HepG2 (cell line): ENCODE results near the gene GLCE. TPM values are rescaled to one million over a fixed set of nuclear protein-coding genes. Genes with fewer than 3 reads are reported as not detected.

Source experiments
- ATAC-seq: fragments of 200-7000 bp; cut with Tn5 transposase; 3 replicates; pipeline ENCODE4 v1.9.1; 2020; ENCODE audit warnings: mild to moderate bottlenecking, moderate library complexity
- BruUV-seq: library from RNA; stranded (reverse); fragments of 400-500 nt; replicated peaks from 2 replicates; lab custom pipeline; 2021; lab: Mats Ljungman, UMichigan
- CTCF ChIA-PET: fragments of 300-600 bp; formaldehyde crosslinking; extraction: SDS; loops from one replicate; lab custom pipeline; 2021; ENCODE audit warnings: low total read pairs, inconsistent platforms, low intra/inter-chr PET ratio; lab: Yijun Ruan, JAX
- POLR2A ChIA-PET: fragments of 350-600 bp; sonication (Branson Sonifier 250); formaldehyde crosslinking; loops from one replicate; lab custom pipeline; 2020; ENCODE audit warnings: antibody characterized with exemption, inconsistent platforms; lab: Yijun Ruan, JAX
- DNase-seq: peaks from one replicate; pipeline ENCODE4 v3.0.0-alpha.2; 2015; ENCODE audit warnings: low spot score
- FAIRE-seq: peaks from 3 replicates; lab custom pipeline; 2011; peaks lifted over from hg19 to GRCh38; lab: Jason Lieb, UNC
- H2AFZ ChIP-seq: one replicate; pipeline ENCODE4 v1.6.1; 2011; ENCODE audit warnings: low read length, inconsistent platforms
- H3K27ac ChIP-seq: fragments of 300-600 bp; 3 replicates; pipeline ENCODE4 v1.8.0; 2011; ENCODE audit warnings: mixed run types, mild to moderate bottlenecking, mixed read lengths, low read length, inconsistent platforms; ENCODE audit not compliant: insufficient read depth; ENCODE audit errors: extremely low read length
- H3K27me3 ChIP-seq, 2 experiments: fragments of 200-600 bp in 1 of 2; 2 replicates in 1 of 2; 3 replicates in 1 of 2; pipeline versions ENCODE4 v1.6.0 to v1.8.0; 2011; ENCODE audit warnings: low read length in 2 of 2, mild to moderate bottlenecking in 2 of 2, moderate library complexity in 2 of 2, inconsistent platforms in 1 of 2; ENCODE audit not compliant: insufficient read depth in 2 of 2, control insufficient read depth in 1 of 2
- H3K36me3 ChIP-seq, 2 experiments: fragments of 200-600 bp in 1 of 2; replicated peaks in 1 of 2; 2 replicates in 1 of 2; 3 replicates in 1 of 2; pipeline versions ENCODE4 v1.5.1 to v1.8.0; 2011; ENCODE audit warnings: low read length in 2 of 2, inconsistent platforms in 1 of 2; ENCODE audit not compliant: insufficient read depth in 2 of 2, control insufficient read depth in 1 of 2
- H3K4me1 ChIP-seq: 2 replicates; pipeline ENCODE4 v1.5.1; 2012; ENCODE audit warnings: low read length, inconsistent platforms; ENCODE audit not compliant: insufficient read depth
- H3K4me2 ChIP-seq: 2 replicates; pipeline ENCODE4 v1.6.0; 2011; ENCODE audit warnings: low read depth, low read length, inconsistent platforms
- H3K4me3 ChIP-seq, 3 experiments: fragments of 200-600 bp in 1 of 3; sonication (generic), shearing (Covaris generic) in 1 of 3; replicated peaks in 1 of 3; 2 replicates each; pipeline ENCODE4 v1.5.1; 2011 to 2016; ENCODE audit warnings: low read length in 3 of 3, inconsistent platforms in 2 of 3, low read depth in 2 of 3, mild to moderate bottlenecking in 2 of 3, control low read depth in 1 of 3, mixed read lengths in 1 of 3; ENCODE audit not compliant: insufficient read depth in 1 of 3
- H3K79me2 ChIP-seq: one replicate; pipeline ENCODE4 v1.6.1; 2011; ENCODE audit warnings: low read length, inconsistent platforms; ENCODE audit not compliant: insufficient read depth
- H3K9ac ChIP-seq: 2 replicates; pipeline ENCODE4 v1.6.0; 2011; ENCODE audit warnings: mild to moderate bottlenecking, low read depth, low read length, inconsistent platforms; ENCODE audit not compliant: insufficient read depth
- H3K9me3 ChIP-seq: 2 replicates; pipeline ENCODE4 v1.5.1; 2012; ENCODE audit warnings: mild to moderate bottlenecking, low read length
- H4K20me1 ChIP-seq: 2 replicates; pipeline ENCODE4 v1.6.0; 2011; ENCODE audit warnings: inconsistent platforms, mild to moderate bottlenecking, low read length, moderate library complexity; ENCODE audit not compliant: insufficient read depth
- CENPX ChIP-seq: sonication (generic); formaldehyde crosslinking; IDR thresholded peaks from 2 replicates; pipeline ENCODE4 v1.9.0; 2021; ENCODE audit warnings: mild to moderate bottlenecking, missing genetic modification reagents, moderate library complexity
- ERF ChIP-seq: IDR thresholded peaks from 2 replicates; pipeline ENCODE4 v1.6.1; 2018; ENCODE audit warnings: missing biosample characterization, missing genetic modification reagents
- MTA3 ChIP-seq: sonication (generic); formaldehyde crosslinking; IDR thresholded peaks from 2 replicates; pipeline ENCODE4 v1.4.0; 2020; ENCODE audit warnings: missing genetic modification reagents
- MXD4 ChIP-seq: IDR thresholded peaks from 2 replicates; pipeline ENCODE4 v1.6.1; 2016; ENCODE audit warnings: mild to moderate bottlenecking, missing biosample characterization, missing genetic modification reagents
- NFIC ChIP-seq: IDR thresholded peaks from 2 replicates; pipeline ENCODE4 v1.6.1; 2012; ENCODE audit warnings: mild to moderate bottlenecking, low read length, inconsistent platforms
- NFRKB ChIP-seq: fragments of 450-650 bp; IDR thresholded peaks from 2 replicates; pipeline ENCODE4 v1.6.1; 2017
- SCMH1 ChIP-seq: sonication (generic); formaldehyde crosslinking; IDR thresholded peaks from 2 replicates; pipeline ENCODE4 v1.9.0; 2021; ENCODE audit warnings: missing genetic modification reagents, mild to moderate bottlenecking, borderline replicate concordance
- STAG1 ChIP-seq: sonication (generic); formaldehyde crosslinking; IDR thresholded peaks from 2 replicates; pipeline ENCODE4 v1.4.0; 2020; ENCODE audit warnings: missing genetic modification reagents
- ZNF703 ChIP-seq: sonication (generic); formaldehyde crosslinking; IDR thresholded peaks from 2 replicates; pipeline ENCODE4 v1.5.1; 2020; ENCODE audit warnings: missing genetic modification reagents, mild to moderate bottlenecking, moderate library complexity, borderline replicate concordance
- ZSCAN22 ChIP-seq: sonication (generic); formaldehyde crosslinking; IDR thresholded peaks from 2 replicates; pipeline ENCODE4 v1.4.0; 2020; ENCODE audit warnings: mild to moderate bottlenecking, missing genetic modification reagents
- WGBS: methylation state at CpG from one replicate; pipeline ENCODE4 v1.1.6; 2017; ENCODE audit warnings: low lambda C conversion rate; 5-methylcytosine and 5-hydroxymethylcytosine counted together
- in situ Hi-C: cut with HindIII; loops from 2 replicates; pipeline ENCODE4 v1.10.0; 2017; ENCODE audit warnings: low pct_unique_long_range_greater_than_20kb; ENCODE audit not compliant: extremely low pct_ligation_motif_present
- intact Hi-C: fragments of 100-400 bp; cut with micrococcal nuclease; formaldehyde crosslinking; loops from one replicate; pipeline ENCODE4 v1.10.0; 2022; ENCODE audit not compliant: unreplicated experiment
- polyA plus RNA-seq, 8 experiments: library from polyadenylated mRNA; depleted of rRNA in 3 of 8; stranded (reverse) in 7 of 8; unstranded in 1 of 8; fragments of >200 nt; fragmentation: Illumina TruSeq in 4 of 8; extraction: Trizol in 4 of 8; gene quantifications; 2 replicates each; pipeline versions ENCODE4 v1.2.1 to v1.2.3, GENCODE V29; 2011 to 2016; ENCODE audit warnings: low read depth in 4 of 8, missing spikeins in 1 of 8, mixed read lengths in 1 of 8; ENCODE audit not compliant: insufficient read depth in 1 of 8
- total RNA-seq, 5 experiments: library from RNA; depleted of rRNA; stranded (reverse); fragments of >200 nt; fragmentation: Illumina TruSeq; extraction: Trizol; gene quantifications; 2 replicates each; pipeline ENCODE4 v1.2.3, GENCODE V29; 2016; ENCODE audit warnings: low read depth in 1 of 5
- TF ChIP-seq, protein P1 (sequence below): sonication (generic); formaldehyde crosslinking; conservative IDR thresholded peaks from 2 replicates; pipeline ENCODE4 v1.8.1; 2023; ENCODE audit warnings: missing genetic modification reagents
- TF ChIP-seq, protein P2 (sequence below): sonication (generic); formaldehyde crosslinking; IDR thresholded peaks from 2 replicates; pipeline ENCODE4 v1.5.0; 2020; ENCODE audit warnings: mild to moderate bottlenecking, missing genetic modification reagents
- TF ChIP-seq, protein P3 (sequence below): sonication (generic); formaldehyde crosslinking; IDR thresholded peaks from 2 replicates; pipeline ENCODE4 v1.8.0; 2022; ENCODE audit warnings: low read depth, missing genetic modification reagents

GLCE gene
- total and polyA plus RNA-seq, 2 of the 13 experiments (the other 11 are each of a cell fraction or from before 2014, with no cell fraction given), result 12.9 to 23.4 TPM

DNA sequence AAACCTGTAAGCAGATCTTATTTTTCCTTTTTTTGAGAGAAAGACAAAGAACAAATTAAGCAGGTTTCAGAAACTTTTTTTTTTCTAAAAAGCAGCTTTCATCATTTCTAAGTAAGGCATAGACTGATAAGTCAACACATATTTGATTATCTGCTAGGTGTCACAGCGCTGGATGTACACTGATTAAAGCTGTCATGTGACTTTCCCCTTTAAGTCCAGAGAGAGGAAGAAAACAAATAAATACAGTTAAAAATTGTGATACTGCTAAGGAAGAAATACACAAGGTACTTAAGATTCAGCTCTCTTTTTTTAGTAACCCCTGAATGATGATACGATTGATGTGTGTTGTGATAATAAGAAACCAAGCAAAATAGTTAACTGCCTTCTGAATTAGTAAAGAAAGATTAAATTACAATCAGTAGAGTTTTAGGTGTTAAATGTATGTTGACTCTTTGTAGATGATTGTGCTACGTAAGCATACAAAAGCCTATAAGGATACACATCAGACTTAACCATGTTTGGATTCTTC, 2.8 kb downstream of the GLCE start:
- ChIA-PET POLR2A (no interaction called here), CTCF (no interaction called here)
- H3K4me2 ChIP-seq, result no peak overlapping the region
- H2AFZ ChIP-seq, result no peak overlapping the region
- no peaks in the 10 kb centered on the region for H3K9me3 ChIP-seq
- H3K27me3 ChIP-seq, result no peaks in the 10 kb centered on the region; a peak in 1 of 5 replicates
- H4K20me1 ChIP-seq, result no peaks in the 10 kb centered on the region
- ATAC-seq (no peak), FAIRE-seq (no peak), DNase-seq (no peak)
- 96% methylated on average over 3 of the region's 3 CpGs for WGBS
- TF ChIP-seq SCMH1 (CRISPR knock-in tag) (no peak), ZNF703 (no peak), ERF (CRISPR knock-in tag) (no peak), STAG1 (CRISPR knock-in tag) (no peak)
- no peak overlapping the region for H3K4me3 ChIP-seq
- peaks cover 47% of the 10 kb centered on the region for H3K79me2 ChIP-seq
- intact Hi-C loops, result loop anchor here (5.0 to 10.0 kb wide), 2 partner anchors 104 to 232 kb away; no protein-coding TSS in a partner anchor
- H3K9ac ChIP-seq, result no peak overlapping the region
- peaks cover 37% of the 10 kb centered on the region for H3K4me1 ChIP-seq
- no peaks in the 10 kb centered on the region for H3K36me3 ChIP-seq
- in situ Hi-C loops, result loop anchor here (5.0 kb wide), 2 partner anchors 59 to 106 kb away; no protein-coding TSS in a partner anchor
- H3K27ac ChIP-seq, result no peak overlapping the region
- TSS peak; percentile 28 for BruUV-seq

DNA sequence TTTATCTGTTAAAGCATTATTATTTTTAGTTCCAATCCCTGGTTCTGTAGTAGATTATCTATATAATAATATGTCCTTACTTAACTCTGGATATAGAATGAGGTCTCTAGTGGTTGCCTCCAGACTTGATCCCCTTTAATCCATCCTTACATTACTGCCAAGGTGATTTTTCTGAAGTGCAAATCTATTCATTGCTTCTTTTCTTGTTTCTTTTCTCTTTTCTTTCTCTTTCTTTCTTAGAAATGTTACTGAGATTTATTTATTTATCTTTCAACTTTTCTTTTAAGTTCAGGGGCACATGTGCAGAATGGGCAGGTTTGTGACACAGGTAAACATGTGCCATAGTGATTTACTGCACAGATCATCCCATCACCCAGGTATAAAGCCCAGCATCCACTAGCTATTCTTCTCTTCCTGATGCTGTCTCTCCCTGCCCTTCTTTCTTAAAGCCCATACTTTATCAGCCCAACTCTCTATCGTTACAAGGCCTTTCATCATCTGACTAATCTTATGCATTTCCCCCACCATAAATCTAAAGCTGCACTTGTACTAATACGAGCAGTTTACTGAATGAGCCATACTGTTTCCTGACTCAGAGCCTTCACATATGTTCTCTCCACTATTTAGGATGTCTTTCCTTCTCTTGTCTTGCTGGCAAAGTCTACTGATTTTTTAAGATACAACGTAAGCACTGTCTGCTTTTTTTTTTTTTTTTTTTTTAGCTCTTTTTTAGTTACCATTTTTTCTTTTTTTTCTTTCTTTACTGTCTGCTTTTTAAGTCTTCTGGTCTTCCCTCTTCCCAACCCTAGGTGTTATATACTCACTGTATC, 4.6 kb downstream of the GLCE start:
- ChIA-PET POLR2A (no interaction called here), CTCF (no interaction called here)
- no peak for FAIRE-seq
- H3K9ac ChIP-seq, result no peak overlapping the region
- no peaks in the 10 kb centered on the region for H3K36me3 ChIP-seq
- no peak overlapping the region for H3K27ac ChIP-seq
- peaks cover 28% of the 10 kb centered on the region for H3K4me1 ChIP-seq
- no peaks in the 10 kb centered on the region for H3K9me3 ChIP-seq
- ATAC-seq, result no peak
- WGBS, result 88% methylated on average over 3 of the region's 3 CpGs
- no peaks in the 10 kb centered on the region for H4K20me1 ChIP-seq
- H2AFZ ChIP-seq, result no peak overlapping the region
- no peak overlapping the region for H3K4me2 ChIP-seq
- intact Hi-C loops (loop anchor here (5.0 to 10.0 kb wide), 2 partner anchors 102 to 230 kb away; no protein-coding TSS in a partner anchor), in situ Hi-C loops (loop anchor here (5.0 kb wide), 2 partner anchors 57 to 108 kb away; no protein-coding TSS in a partner anchor)
- H3K4me3 ChIP-seq, result no peak overlapping the region
- H3K27me3 ChIP-seq, result no peaks in the 10 kb centered on the region; a peak in 1 of 5 replicates
- no peak for DNase-seq
- BruUV-seq, result no TSS peak
- peaks cover 56% of the 10 kb centered on the region for H3K79me2 ChIP-seq
- TF ChIP-seq ZSCAN22 (CRISPR knock-in tag), result no peak
- TF ChIP-seq CENPX, result no peak
- no peak for TF ChIP-seq NFIC
- TF ChIP-seq, protein P1, sequence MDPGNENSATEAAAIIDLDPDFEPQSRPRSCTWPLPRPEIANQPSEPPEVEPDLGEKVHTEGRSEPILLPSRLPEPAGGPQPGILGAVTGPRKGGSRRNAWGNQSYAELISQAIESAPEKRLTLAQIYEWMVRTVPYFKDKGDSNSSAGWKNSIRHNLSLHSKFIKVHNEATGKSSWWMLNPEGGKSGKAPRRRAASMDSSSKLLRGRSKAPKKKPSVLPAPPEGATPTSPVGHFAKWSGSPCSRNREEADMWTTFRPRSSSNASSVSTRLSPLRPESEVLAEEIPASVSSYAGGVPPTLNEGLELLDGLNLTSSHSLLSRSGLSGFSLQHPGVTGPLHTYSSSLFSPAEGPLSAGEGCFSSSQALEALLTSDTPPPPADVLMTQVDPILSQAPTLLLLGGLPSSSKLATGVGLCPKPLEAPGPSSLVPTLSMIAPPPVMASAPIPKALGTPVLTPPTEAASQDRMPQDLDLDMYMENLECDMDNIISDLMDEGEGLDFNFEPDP, result no peak
- TF ChIP-seq, protein P2, sequence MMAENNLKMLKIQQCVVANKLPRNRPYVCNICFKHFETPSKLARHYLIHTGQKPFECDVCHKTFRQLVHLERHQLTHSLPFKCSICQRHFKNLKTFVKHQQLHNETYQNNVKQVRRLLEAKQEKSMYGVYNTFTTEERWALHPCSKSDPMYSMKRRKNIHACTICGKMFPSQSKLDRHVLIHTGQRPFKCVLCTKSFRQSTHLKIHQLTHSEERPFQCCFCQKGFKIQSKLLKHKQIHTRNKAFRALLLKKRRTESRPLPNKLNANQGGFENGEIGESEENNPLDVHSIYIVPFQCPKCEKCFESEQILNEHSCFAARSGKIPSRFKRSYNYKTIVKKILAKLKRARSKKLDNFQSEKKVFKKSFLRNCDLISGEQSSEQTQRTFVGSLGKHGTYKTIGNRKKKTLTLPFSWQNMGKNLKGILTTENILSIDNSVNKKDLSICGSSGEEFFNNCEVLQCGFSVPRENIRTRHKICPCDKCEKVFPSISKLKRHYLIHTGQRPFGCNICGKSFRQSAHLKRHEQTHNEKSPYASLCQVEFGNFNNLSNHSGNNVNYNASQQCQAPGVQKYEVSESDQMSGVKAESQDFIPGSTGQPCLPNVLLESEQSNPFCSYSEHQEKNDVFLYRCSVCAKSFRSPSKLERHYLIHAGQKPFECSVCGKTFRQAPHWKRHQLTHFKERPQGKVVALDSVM (CRISPR knock-in tag), result no peak
- TF ChIP-seq, protein P3, sequence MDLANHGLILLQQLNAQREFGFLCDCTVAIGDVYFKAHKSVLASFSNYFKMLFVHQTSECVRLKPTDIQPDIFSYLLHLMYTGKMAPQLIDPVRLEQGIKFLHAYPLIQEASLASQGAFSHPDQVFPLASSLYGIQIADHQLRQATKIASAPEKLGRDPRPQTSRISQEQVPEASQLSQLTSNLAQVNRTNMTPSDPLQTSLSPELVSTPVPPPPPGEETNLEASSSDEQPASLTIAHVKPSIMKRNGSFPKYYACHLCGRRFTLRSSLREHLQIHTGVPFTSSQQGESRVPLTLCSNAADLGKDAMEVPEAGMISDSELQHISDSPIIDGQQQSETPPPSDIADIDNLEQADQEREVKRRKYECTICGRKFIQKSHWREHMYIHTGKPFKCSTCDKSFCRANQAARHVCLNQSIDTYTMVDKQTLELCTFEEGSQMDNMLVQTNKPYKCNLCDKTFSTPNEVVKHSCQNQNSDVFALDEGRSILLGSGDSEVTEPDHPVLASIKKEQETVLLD (CRISPR knock-in tag), result no peak
- no peak for TF ChIP-seq NFRKB
- TF ChIP-seq MTA3 (CRISPR knock-in tag), result no peak
- TF ChIP-seq MXD4, result no peak
